Body of pancreas (tissue), 4 donors: Measurements from ENCODE around the gene RPGRIP1. TPM values are rescaled to one million over a fixed set of nuclear protein-coding genes. Genes with fewer than 3 reads are reported as not detected.
A peak's percentile ranks its signal among the peaks of the same experiment; 100 is the strongest.

Experiments used
- ATAC-seq: fragments of 150-250 bp; one replicate; pipeline ENCODE4 v1.9.1; 2016
- DNase-seq, 4 donors: peaks; one replicate each; pipeline ENCODE4 v3.0.0-alpha.2; 2019
- H3K27ac ChIP-seq, 4 donors: fragments of 200-600 bp; sonication (generic); 1 replicate in 3 of 4; 2 replicates in 1 of 4; pipeline versions ENCODE4 v1.5.1 to v1.6.1; 2016 to 2019; ENCODE audit warnings: mild to moderate bottlenecking in 1 of 4, mixed read lengths in 1 of 4, moderate library complexity in 1 of 4
- H3K27me3 ChIP-seq, 2 donors: fragments of 200-600 bp; sonication (generic); one replicate each; pipeline ENCODE4 v1.6.0; 2016; ENCODE audit warnings: mild to moderate bottlenecking in 1 of 2
- H3K36me3 ChIP-seq, 2 donors: fragments of 200-600 bp; sonication (generic); replicated peaks in 1 of 2; 2 replicates each; pipeline ENCODE4 v1.5.1; 2016; ENCODE audit warnings: low read depth in 2 of 2; ENCODE audit not compliant: insufficient read depth in 1 of 2
- H3K4me1 ChIP-seq: fragments of 200-600 bp; sonication (generic); one replicate; pipeline ENCODE4 v1.6.0; 2016
- H3K4me3 ChIP-seq, 2 donors: fragments of 200-600 bp; sonication (generic); 1 replicate in 1 of 2; 2 replicates in 1 of 2; pipeline ENCODE4 v1.5.1; 2016 to 2019
- H3K9me3 ChIP-seq, 3 donors: fragments of 200-600 bp; sonication (generic); 1 replicate in 2 of 3; 2 replicates in 1 of 3; pipeline ENCODE4 v1.5.1; 2016
- POLR2A ChIP-seq, 3 donors: fragments of 450-650 bp; IDR thresholded peaks; one replicate each; pipeline ENCODE4 v1.6.1; 2016; ENCODE audit warnings: antibody characterized with exemption in 3 of 3, mild to moderate bottlenecking in 2 of 3
- whole genome bisulfite sequencing, 2 donors: methylation state at CpG; one replicate each; pipeline ENCODE4 v1.1.5; 2017; 5-methylcytosine and 5-hydroxymethylcytosine counted together
- intact Hi-C: fragments of 100-400 bp; cut with DNase I; formaldehyde crosslinking; loops from one replicate; pipeline ENCODE4 v1.15.1; 2023
- total RNA-seq, 2 donors: library from RNA; depleted of rRNA; stranded (reverse); fragments of >200 nt; gene quantifications; one replicate each; pipeline ENCODE4 v1.1.0, GENCODE V29; 2016
- TF ChIP-seq, protein P1 (sequence below), 7 experiments: fragments of 450-650 bp in 4 of 7; fragments of 200-600 bp in 3 of 7; sonication (generic) in 3 of 7; IDR thresholded peaks; one replicate each; pipeline ENCODE4 v1.5.1; 2016 to 2019; ENCODE audit warnings: antibody characterized with exemption in 7 of 7

Gene RPGRIP1
- total RNA-seq, 2 donors from 2014 or later, result not detected

GRCh38 chr14:21244544-21244943 is 35.3 kb upstream of the RPGRIP1 start:
- DNase-seq (no peak), ATAC-seq (peak; percentile 26)
- H3K9me3 ChIP-seq, result no peaks in the 10 kb centered on the region
- no peak for TF ChIP-seq POLR2A (IDR thresholded peaks at IDR 0.05)
- TF ChIP-seq, protein P1, sequence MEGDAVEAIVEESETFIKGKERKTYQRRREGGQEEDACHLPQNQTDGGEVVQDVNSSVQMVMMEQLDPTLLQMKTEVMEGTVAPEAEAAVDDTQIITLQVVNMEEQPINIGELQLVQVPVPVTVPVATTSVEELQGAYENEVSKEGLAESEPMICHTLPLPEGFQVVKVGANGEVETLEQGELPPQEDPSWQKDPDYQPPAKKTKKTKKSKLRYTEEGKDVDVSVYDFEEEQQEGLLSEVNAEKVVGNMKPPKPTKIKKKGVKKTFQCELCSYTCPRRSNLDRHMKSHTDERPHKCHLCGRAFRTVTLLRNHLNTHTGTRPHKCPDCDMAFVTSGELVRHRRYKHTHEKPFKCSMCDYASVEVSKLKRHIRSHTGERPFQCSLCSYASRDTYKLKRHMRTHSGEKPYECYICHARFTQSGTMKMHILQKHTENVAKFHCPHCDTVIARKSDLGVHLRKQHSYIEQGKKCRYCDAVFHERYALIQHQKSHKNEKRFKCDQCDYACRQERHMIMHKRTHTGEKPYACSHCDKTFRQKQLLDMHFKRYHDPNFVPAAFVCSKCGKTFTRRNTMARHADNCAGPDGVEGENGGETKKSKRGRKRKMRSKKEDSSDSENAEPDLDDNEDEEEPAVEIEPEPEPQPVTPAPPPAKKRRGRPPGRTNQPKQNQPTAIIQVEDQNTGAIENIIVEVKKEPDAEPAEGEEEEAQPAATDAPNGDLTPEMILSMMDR (IDR thresholded peaks at IDR 0.05), result no peak
- peaks cover 76% of the 10 kb centered on the region for H3K4me1 ChIP-seq
- no peak overlapping the region for H3K4me3 ChIP-seq
- peaks cover 0 to 4% of the 10 kb centered on the region in 2 donors for H3K36me3 ChIP-seq
- H3K27ac ChIP-seq, result no peak overlapping the region
- 61 to 74% methylated on average over 7 of the region's 7 CpGs for WGBS, 2 donors
- intact Hi-C loops, result no loop called here
- no peaks in the 10 kb centered on the region for H3K27me3 ChIP-seq

DNA sequence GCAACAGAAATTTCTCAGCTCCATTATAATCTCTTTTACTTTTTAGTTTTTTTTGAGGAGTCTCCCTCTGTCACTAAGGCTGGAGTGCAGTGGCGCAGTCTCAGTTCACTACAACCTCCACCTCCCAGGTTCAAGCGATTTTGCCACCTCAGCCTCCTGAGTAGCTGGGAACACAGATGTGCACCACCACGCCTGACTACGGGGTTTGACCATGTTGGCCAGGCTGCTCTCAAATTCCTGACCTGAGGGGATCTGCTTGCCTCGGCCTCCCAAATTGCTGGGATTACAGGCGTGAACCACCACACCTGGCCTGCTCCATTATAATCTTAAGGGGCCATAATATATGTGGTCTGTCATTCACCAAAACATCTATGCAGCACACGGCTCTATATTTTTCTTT is 34.1 kb upstream of the RPGRIP1 start:
- Histone ChIP-seq H3K27me3 (no peaks in the 10 kb centered on the region), H3K4me1 (peaks cover 71% of the 10 kb centered on the region), H3K36me3 (peaks cover 4 to 12% of the 10 kb centered on the region in 2 donors), H3K9me3 (no peaks in the 10 kb centered on the region), H3K4me3 (no peak overlapping the region), H3K27ac (no peak overlapping the region)
- ATAC-seq (no peak), DNase-seq (no peak)
- 83 to 94% methylated on average over 5 to 7 of the region's 7 CpGs for WGBS, 2 donors
- no peak for TF ChIP-seq POLR2A (IDR thresholded peaks at IDR 0.05)
- TF ChIP-seq, protein P1 (IDR thresholded peaks at IDR 0.05), result no peak
- intact Hi-C loops, result no loop called here

- 34 to 56% methylated on average over 1 of the region's 1 CpG for WGBS, 2 donors
- TF ChIP-seq, protein P1 (IDR thresholded peaks at IDR 0.05), result no peak
- no peak for TF ChIP-seq POLR2A (IDR thresholded peaks at IDR 0.05)
- H3K4me1 ChIP-seq, result peaks cover 54% of the 10 kb centered on the region
- no peak for ATAC-seq
- no peak overlapping the region for H3K27ac ChIP-seq
- no peak overlapping the region for H3K4me3 ChIP-seq
- no peaks in the 10 kb centered on the region for H3K27me3 ChIP-seq
- intact Hi-C loops, result no loop called here
- H3K36me3 ChIP-seq, result peaks cover 6 to 16% of the 10 kb centered on the region in 2 donors
- no peaks in the 10 kb centered on the region for H3K9me3 ChIP-seq
- no peak for DNase-seq
These were observed 31.5 kb upstream of the RPGRIP1 start for GRCh38 chr14:21248338-21248737.

DNA sequence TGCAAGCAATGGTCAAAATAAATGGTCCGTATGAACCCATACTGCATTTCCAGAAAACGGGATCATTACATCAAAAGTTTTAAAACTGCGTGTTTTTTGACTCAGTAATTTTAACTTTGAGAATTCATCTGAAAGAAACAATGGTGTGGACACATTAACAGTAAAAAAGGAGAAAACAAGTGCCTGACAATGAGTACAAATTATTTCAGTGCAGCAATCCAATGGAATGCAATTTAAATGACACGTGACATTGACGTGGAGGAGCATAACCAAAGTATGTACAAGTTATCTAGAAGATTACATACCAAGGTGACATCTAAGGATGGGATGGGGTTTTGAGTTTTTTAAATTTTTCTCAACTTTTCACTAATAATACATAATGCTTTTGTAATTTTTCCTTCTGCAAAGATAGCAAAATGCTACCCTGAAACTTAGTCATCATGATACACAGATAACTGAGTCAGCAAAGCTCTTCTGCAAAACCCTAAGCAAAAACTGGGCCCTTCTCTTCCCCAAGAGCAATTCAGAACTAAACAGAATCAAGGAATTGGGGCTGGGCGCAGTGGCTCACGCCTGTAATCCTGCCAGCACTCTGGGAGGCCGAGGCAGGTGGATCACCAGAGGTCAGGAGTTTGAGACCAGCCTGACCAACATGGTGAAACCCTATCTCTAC is 31.0 kb upstream of the RPGRIP1 start:
- Histone ChIP-seq H3K4me1 (peaks cover 53% of the 10 kb centered on the region), H3K27me3 (no peaks in the 10 kb centered on the region), H3K36me3 (peaks cover 6 to 16% of the 10 kb centered on the region in 2 donors), H3K27ac (no peak overlapping the region), H3K4me3 (no peak overlapping the region), H3K9me3 (no peaks in the 10 kb centered on the region)
- no peak for ATAC-seq
- WGBS, 2 donors, result 75 to 85% methylated on average over 8 of the region's 8 CpGs
- intact Hi-C loops, result no loop called here
- no peak for DNase-seq
- no peak for TF ChIP-seq POLR2A (IDR thresholded peaks at IDR 0.05)
- TF ChIP-seq, protein P1 (IDR thresholded peaks at IDR 0.05), result no peak

GRCh38 chr14:21251215-21251614 is 28.7 kb upstream of the RPGRIP1 start:
- intact Hi-C loops, result no loop called here
- Histone ChIP-seq H3K9me3 (no peaks in the 10 kb centered on the region), H3K4me3 (no peak overlapping the region), H3K27ac (no peak overlapping the region), H3K27me3 (no peaks in the 10 kb centered on the region), H3K36me3 (peaks cover 6 to 16% of the 10 kb centered on the region in 2 donors), H3K4me1 (peaks cover 51% of the 10 kb centered on the region)
- ATAC-seq (no peak), DNase-seq (no peak)
- TF ChIP-seq, protein P1 (IDR thresholded peaks at IDR 0.05), result no peak
- no peak for TF ChIP-seq POLR2A (IDR thresholded peaks at IDR 0.05)
- 97 to 98% methylated on average over 4 to 5 of the region's 5 CpGs for WGBS, 2 donors
